Measurements from ENCODE around the gene TRIP6.
A peak's percentile ranks its signal among the peaks of the same experiment; 100 is the strongest.

TRIP6 gene

GRCh38 chr7:100874300-100874576 is 7.1 kb downstream of the TRIP6 start:
- DNase-seq: no peak

DNA sequence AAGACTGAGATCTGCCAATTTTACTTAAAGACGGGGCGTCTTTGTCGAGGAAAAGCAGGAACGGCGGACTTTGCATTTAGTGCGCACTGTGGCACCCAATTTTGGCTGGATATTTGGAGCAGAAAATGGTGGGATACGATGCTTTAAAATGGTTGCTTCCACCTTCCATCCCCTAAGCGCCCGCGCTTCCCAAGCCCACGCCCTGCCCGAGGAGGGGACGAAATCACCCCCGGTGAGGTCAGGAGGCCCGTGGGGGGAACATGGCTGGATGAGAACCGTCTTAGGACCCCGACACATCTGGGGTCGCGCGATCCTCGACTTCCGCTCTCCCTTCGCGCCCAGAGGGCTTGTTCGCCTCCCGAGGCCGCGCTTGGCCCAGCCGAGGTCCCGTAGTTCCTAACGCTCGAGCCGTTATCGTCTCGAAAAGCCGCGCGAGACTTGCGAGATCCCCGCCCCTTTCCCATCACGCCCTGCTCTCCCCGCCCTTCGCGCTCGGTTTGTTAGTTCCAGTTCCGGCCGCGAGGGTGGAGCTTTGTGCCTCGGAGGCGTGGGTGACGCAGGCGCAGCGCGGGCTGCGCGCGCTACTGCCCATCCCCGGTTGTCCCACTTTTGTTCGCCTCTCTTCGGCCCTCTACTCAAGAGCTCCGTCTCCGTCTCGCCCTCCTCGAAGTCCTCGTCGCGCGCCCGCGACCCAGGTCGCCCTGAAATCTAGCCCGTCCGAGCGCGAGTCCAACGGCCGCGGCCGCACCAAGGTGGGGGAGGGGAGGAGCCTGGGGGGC is 7.6 kb downstream of the TRIP6 start, which contains the start of gene SRRT:
Gene SRRT (plus strand): TSS at position 527 of the 779 bp plus-strand sequence. CDS start 488 bp downstream, outside the sequence.
- peak; percentile 98 for DNase-seq

DNA sequence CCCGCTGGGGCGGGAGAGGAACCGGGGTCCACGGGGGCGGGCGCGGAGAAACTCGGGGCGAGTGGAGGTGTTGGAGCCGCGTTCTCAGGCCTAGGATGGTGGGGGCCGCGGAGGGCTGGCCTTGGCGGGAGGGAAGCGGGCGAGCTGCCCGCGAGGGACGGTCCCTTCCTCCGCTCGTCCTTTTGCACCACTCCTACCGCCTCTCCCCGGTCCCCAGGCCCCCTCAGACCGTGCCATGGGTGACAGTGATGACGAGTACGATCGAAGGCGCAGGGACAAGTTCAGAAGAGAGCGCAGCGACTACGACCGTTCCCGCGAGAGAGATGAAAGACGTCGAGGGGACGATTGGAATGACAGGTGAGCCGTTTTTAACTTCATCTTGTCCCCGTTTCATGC is 8.2 kb downstream of the TRIP6 start:
- no peak for DNase-seq

- no peak for DNase-seq
Measured at GRCh38 chr7:100878013-100878412, 10.8 kb downstream of the TRIP6 start.

DNA sequence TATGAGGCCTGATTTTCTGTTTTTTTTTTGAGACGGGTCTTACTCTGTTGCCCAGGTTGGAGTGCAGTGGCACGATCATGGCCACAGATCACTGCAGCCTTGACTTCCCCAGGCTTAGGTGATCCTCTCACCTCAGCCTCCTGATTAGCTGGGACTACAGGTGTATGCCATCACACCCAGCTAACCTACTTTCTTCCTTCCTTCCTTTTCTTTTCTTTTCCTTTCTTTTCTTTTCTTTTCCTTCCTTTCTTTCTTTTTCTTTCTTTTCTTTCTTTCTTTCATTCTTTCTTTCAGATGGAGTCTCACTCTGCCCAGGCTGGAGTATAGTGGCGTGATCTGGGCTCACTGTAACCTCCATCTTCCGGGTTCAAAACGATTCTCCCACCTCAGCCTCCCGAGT is 11.5 kb downstream of the TRIP6 start:
- DNase-seq: no peak

GRCh38 chr7:100879685-100880261 is 12.6 kb downstream of the TRIP6 start:
- DNase-seq: no peak

- DNase-seq: no peak
Measured at GRCh38 chr7:100880645-100881044, 13.5 kb downstream of the TRIP6 start.

- no peak for DNase-seq
Measured at GRCh38 chr7:100881136-100881535, 13.9 kb downstream of the TRIP6 start.

DNA sequence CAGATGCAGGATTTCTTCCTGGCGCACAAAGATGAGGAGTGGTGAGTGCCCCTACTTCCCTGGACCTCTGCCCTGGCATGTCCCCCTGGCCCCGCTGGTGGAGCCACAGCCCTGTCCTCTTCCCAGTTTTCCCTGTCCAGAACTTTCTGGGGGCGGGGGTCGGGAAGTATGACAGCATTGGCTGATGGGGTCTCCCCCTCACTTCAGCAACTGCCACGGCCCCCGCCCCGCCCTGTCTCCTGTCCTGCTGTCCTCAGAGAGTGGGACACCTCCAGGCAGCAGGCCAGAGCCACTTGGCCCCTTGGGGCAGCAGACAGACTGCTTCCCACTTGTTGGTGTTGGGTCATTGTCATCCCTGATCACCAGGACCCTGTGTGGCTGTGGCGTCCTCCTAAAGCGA is 15.0 kb downstream of the TRIP6 start:
- DNase-seq: no peak

- no peak for DNase-seq
Measured at GRCh38 chr7:100882785-100883526, 15.8 kb downstream of the TRIP6 start.

DNA sequence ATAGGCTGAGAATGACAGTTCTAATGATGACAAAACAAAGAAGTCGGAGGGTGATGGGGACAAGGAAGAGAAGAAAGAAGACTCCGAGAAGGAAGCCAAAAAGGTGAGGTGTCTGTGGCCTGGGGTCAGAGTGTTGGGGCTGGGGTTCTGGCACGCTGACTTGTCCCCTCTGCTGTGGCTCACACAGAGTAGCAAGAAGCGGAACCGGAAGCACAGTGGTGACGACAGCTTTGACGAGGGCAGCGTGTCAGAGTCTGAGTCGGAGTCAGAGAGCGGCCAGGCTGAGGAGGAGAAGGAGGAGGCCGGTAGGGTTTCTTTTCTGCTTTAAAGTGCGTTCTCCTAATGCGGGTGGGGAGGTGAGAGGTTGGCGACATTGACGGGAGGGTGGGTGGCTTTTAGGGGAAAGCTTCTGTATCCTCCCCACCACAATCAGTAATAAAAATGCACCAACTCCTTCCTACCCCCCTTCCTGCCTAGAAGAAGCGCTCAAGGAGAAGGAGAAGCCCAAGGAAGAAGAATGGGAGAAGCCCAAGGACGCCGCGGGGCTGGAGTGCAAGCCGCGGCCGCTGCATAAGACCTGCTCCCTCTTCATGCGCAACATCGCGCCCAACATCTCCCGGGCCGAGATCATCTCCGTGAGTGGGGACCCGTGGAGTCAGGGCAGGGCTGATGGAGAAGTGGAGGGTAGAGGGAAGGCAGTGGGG is 17.7 kb downstream of the TRIP6 start:
- no peak for DNase-seq

- no peak for DNase-seq
Measured at GRCh38 chr7:100885440-100886141, 18.4 kb downstream of the TRIP6 start.

- no peak for DNase-seq
Measured at GRCh38 chr7:100886142-100886935, 19.2 kb downstream of the TRIP6 start.

DNA sequence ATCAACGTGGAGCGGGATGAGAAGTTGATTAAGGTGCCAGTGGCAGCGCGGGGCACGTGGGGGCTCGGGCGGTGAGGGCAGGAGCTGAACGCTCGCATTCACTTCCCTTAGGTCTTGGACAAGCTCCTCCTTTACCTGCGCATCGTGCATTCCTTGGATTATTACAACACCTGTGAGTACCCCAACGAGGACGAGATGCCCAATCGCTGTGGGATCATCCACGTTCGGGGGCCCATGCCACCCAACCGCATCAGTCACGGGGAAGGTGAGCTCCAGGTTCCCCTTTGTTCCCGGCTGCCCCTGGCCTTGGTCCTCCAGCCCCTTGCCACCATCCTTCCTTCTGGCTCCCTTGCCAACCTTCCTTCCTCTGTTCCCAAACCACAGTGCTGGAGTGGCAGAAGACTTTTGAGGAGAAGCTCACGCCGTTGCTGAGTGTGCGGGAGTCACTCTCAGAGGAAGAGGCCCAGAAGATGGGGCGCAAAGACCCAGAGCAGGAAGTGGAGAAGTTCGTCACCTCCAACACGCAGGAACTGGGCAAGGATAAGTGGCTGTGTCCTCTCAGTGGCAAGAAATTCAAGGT is 19.8 kb downstream of the TRIP6 start:
- DNase-seq: no peak

DNA sequence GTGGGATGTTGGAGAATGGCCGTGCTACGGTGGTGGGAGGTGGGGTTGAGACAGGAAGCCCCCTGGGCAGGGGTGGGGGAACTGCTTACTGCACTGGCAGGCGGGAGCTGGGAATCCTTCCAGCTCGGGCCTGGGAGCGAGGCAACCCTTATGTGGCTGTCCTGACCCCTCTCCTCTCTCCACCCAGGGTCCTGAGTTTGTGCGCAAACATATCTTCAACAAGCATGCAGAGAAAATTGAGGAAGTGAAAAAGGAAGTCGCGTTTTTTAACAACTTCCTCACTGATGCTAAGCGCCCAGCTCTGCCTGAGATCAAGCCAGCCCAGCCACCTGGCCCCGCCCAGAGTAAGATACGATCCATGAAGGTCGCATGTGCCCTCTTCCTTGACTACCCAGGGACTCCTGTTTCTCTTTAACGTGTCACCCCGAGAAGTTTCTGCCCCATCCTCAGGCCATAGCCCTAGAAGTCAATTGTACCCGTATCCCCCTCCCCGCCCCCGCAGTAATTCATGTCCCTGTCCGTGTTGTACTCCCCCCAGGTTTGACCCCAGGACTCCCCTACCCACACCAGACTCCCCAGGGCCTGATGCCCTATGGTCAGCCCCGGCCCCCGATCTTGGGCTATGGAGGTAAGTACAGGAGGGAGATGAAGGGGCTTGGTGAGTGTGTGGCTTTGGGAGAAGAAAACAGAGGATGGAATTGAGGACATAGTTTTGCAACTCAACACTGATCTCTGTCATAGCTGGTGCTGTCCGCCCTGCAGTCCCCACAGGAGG is 20.5 kb downstream of the TRIP6 start:
- no peak for DNase-seq

- DNase-seq: no peak
Measured at GRCh38 chr7:100888291-100888987, 21.3 kb downstream of the TRIP6 start.

GRCh38 chr7:100888988-100889750 is 22.0 kb downstream of the TRIP6 start, which contains the start of gene UFSP1:
Gene UFSP1 (minus strand): TSS chr7:100889715. CDS start chr7:100889271, 444 bp downstream.
- no peak for DNase-seq

GRCh38 chr7:100890653-100891567 is 23.7 kb downstream of the TRIP6 start:
- DNase-seq: no peak

Data from fibroblast of skin of abdomen (primary cell).